Stimulated activated CD4-positive, alpha-beta T cell treated with anti-CD3 and anti-CD28 coated beads, Interleukin-4, amount 100 ng/mL, for 48 hours (primary cell): ENCODE measurements around the gene JAG1.
"Not testable (repeated sequence)": the region's sequence is repeated elsewhere in the genome, so short reads cannot be mapped to it uniquely, and the experiment has no call there.

Source experiments
- DNase-seq, 2 donors: peaks; one replicate each; pipeline ENCODE4 v3.0.0-alpha.2; 2020; ENCODE audit warnings: low read depth in 2 of 2

Gene JAG1

DNA sequence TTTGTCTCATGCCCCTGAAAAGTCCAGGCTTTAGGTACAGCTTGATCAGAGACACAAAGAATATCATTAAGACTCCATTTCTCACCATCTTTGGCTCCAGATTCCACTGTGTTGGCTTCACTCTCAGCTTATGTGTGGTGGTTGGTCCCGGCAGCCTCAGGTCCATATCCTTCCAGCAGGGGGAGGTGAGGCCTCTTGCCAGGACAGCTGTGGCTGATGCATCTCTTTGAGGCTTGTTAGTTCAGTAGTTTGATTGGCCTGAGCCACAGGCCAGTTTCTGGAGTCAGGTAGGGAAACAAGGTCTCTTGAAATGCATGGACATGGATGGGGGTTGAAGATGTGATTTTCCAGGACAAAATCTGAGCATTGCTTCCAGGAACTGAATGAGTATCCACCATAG is 62.4 kb downstream of the JAG1 start:
- DNase-seq, result peak in 1 of 2 donors; percentile 5

DNA sequence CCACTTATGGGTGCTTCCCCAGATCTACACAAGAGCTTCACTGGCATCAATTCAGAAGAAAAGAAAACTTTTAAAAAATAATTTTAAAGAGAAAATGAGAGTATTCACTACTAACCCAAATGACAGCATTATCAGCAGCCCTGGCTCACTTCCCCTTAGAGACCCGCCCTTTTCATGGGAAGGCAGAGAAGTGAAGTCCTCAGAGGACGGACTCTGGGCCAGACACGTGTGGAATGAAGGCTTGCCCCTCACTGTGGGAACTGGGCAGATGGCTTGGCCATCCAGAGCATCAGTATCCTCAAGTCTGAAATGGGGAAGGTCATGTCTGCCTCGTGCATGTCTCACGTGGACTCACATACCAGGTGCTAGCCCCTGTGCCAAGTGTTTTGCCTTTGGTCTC is 63.5 kb downstream of the JAG1 start:
- DNase-seq, result no peak

DNA sequence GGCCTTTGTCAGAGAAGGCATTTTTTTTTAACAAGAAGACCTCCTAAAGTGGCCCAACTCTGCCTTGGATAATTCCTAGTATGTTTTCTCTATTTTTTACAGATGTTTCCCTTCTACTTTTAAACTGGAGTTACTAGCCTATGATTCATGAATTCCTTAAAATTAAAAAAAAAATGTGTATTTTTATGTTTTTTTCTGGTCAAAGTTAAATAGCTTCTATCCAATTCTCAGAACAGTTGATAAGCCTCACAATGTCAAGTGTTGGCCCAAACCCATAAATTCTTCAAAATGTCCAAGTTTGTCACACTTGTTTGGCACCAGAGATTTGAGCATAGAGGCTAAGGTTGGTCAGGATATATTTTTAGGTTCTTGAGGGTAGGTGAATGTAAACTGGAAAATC is 64.0 kb downstream of the JAG1 start:
- no peak for DNase-seq

DNA sequence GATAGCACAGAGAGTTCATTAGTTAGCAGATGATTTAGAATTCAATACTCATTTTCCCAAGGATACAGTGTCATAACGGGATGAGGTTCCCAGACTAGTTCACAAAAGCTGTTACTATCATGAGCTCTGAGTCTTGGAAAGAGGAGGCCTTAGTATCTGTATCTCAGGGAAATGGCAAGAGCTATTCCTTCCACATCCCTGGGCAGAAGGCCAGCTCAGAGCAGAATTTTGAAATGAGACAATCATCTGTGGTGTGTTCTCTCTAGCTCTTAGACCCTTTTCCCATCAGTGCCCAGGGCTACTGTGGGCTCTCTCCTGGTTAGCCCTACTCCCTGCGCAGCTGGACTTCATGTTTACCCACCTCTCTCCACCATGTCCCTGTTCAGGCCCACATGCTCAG is 64.5 kb downstream of the JAG1 start:
- no peak for DNase-seq

DNA sequence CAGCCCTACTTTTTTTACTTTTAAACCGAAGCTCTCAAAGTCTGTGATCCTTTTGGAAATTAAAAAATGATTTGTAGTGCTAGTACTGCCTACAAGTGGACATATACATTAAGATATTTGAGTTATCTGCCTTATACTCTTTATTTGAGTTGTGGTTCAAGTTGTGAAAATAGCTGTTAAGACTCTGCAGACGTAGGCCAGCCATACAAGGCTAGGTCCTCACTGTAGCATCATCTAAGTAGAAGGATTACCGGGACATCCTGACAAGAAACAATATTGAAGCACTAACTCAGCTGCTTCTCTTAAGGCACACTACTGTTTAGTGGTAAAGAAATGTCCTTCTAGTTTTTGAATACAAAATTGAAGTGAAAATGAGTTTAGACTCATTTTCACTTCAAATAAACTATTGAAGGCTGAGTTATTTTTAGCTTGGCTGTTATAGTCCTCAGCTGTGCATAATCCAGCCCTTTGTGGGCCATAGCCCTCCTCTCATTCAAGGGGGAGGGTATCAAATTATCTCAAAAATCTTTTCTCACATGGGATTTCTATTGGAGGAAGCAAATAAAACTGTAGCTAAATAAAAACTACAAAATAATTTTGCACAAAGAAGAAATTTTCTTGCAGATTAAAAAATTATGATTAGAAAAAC is 68.1 kb downstream of the JAG1 start:
- DNase-seq, result no peak

DNA sequence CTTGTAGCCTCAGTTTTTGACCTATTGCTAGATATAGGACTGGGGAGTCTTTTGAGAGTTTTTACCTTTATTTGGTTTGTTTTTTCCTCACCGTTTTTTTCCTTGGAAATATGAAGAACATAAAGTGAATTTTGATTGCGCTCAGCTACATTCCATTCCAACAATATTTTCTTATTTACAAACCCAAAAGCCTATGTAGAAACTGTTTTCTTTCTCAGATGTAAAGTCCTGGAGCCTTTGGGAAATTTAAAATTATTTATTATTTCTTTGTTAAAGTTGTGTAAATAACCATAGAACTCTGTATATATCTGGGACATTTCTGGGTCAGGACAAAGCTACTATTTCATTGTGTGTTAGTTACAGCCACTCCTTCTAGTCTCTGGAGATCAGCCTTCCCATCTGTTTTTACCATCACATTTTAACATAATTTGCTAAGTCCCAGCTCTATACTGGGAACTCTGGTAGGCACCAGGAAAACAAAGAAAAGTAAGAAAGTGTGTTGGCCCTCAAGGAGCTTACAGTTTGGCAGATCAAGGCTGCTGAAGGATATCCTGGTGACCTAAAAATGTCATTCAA is 68.8 kb downstream of the JAG1 start:
- no peak for DNase-seq

DNA sequence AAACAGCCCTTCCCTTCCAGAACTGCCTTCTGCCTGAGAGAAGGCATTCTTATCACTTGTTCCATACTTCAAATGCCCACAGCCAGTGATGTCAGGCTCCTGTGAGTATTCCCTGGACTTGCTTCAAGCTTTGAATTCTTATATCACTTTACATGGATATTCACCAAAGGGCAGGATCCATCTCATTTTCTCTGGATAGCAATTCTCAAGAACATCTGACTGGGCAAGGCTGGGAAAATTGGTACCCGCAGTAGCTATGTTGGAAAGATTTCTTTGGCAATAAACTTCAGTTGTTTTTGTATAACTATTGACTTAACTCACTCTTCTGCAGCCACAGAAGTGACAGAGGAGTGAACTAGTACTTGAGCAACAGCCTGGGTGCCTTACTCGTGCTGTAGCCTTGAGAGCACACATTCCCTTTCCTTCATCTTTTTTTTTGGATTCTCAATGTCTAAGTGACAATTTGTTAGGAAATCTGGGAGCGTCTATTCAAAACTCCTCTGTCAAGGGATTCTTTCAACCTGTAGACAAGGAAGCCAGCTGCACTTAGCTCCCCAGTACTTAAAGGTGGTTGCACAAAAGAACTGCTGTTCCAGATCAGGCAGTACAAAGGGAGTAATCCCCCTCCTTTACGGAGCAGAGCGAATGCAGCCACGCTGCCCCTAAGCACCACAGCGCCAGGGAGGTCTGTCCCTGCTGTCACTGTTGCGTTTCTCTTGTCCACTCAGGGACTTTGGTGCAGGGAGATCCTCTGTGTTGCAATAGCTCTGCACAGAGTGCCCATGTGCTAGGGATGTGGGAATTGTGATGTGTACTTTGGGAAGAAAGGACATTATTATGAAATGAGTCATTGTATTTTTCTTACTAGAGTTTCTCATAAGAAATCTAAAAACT is 69.6 kb downstream of the JAG1 start:
- DNase-seq, result no peak

DNA sequence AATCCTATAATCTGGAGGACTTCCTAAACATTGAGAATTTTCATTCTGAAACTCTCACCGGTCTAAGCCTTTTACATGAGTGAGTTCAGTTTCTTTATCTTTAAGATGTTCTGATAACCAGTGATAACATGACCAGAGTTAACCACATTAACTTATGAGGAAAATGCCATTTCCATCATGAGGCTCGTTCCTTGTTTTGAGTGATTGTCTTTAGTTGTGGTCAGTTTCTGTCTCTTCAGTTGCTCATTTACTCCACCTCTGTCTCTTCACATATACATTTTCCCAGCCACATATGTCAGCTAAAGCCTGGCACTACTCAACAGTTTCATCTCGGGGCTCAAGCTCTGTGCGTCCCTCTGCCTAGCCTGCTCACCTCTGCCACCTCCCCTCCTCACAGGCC is 70.4 kb downstream of the JAG1 start:
- no peak for DNase-seq

DNA sequence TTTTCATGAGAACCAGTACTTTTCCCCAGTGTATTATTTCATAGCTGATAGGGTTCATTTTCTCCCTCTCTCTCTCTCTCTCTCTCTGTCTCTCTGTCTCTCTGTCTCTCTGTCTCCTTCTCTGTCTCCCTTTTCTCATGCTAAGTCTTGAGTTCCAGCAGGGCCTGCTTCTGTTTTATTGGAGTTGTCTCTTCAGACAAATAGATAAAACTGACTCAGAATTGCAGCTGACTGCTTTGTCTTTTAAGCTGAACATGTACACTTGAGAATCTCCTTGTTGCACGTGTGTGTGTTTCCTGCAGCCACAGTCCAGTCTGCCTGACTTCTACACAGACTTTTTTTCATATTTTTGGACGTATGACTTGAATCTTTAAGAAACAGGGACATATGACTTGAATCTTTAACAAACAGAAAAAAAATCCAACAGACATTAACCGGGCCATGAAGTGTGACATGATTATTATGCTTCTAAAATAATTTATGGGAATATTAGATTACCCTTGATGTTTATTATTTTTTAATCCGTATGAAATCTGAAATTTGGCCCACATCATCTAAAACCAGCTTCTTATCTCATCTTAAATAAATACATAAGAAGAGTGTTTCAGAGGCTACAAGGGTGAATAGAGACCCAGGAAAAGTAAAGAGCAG is 71.5 kb downstream of the JAG1 start:
- no peak for DNase-seq

DNA sequence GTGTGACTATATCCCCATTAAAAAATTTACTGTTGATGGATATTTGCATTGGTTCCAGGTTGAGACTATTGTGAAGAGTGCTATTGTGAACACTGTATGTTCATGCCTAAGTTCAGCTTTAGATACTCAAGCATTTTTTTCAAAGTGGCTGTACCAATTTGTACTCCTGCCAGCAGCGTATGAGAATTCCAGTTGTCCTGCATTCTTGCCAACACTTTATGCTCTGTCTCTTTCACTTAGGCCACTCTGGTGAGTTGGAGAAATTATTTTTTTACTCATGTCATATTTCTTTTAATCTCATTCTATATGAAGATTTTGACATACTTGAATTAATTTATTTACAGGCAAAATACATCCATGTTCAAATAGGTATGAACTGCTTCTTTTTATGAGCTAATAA is 76.2 kb downstream of the JAG1 start:
- DNase-seq, result no peak

DNA sequence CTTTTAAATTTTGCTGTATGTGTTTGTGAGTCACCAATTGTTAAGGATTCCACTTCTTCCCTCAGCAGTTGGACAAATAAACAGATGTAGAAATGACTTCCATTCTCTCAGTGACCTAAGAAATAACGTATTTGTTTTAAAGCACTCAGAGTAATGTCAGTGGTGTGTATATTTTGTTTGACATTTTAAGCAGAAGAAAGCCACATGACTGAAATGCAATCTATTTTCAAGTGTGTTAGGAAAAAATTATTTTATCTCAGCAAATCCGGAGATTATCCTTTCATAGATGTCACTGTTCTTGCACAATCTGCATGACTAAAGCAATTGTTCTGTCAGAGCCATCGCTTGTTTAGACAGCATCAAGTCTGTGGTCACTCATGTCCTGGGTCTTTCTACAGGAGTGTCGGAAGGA is 77.1 kb downstream of the JAG1 start:
- no peak for DNase-seq

DNA sequence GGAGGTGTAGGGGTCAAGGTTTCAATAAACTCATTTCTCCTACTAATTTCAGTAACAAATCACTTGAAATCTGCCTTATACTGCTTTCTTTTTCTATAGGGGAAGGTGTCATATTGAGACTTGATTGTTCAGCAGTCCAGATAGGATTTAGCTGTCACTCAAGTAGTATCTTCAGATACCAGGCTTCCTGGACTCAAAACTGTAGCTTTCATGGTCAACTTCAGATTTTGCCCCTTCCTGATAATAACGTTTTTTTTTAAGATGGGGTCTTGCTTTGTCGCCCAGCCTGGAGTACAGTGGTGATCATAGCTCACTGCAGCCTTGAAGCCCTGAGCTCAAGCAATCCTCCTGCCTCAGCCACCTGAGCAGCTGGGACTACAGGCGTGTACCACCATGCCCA is 77.8 kb downstream of the JAG1 start:
- no peak for DNase-seq

DNA sequence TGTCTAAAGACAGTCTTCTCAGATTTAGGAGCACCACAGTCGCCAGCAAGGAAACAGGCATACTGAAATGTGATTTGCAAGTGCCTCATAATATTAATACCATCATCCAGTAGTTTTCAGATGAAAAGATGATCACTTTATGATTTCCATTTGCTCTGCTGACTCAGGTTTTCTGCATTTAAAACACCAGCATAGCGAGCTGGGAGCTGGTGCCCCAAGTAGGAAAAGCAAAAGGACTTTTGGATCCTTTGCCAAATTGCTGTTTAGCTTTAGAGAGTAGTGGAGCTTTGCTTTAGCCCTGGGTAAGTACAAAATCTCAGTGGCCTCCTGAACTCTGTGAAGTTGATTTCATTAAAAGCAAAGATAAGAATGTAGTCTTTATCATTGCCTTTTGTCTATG is 78.5 kb downstream of the JAG1 start:
- no peak for DNase-seq

DNA sequence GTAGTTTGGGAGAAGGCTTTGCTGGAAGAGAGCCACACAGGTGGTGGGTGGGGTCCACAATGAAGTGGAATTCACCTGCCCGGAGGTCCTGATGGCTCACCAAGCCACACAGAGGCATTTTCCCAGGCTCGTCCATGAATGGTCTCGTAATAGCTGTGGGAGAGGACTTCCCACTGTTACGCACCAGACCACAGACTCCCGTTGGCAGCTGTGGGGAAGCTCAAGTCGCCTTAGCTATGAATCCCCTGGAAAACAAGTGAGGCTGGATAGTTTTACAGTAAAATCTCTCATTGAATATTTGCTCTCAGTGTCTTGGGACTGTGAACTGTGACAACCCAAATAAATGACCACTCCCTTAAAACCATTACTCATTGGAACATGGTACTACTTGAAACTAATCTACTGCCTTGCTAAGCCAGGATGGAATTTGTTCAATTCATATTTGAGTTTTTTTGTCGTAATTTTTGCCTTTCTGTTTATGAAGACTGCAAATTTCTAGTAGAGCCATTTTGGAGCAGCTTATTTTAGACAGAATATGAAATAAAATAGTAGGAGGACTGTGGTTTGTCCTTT is 79.4 kb downstream of the JAG1 start:
- DNase-seq, result no peak

DNA sequence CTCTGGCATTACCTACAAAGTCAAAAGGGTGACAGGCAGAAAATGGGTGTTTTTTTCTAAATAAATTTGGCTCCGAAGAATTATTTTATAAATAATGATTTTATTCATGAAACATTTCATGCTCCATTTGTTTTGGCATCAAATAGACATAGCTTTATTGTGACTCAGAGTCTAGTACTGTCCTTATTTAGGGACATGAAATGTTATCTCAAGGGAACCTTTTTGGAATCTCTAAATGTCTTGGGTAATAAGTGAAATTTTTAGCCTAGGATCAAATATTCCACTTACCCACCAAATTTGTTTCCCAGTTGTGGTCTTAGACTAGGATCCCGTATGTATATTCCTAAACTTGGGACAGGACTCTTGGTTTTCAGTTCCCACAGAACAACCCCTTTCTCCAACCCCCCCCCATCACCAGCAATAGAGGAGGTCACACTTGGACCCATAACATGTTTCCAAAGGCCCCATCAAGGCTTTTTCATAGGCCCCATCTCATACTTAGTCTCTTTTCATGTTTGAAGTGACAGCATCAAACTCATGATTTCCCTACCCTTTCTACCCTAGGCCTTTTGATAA is 81.8 kb downstream of the JAG1 start:
- DNase-seq, result no peak

DNA sequence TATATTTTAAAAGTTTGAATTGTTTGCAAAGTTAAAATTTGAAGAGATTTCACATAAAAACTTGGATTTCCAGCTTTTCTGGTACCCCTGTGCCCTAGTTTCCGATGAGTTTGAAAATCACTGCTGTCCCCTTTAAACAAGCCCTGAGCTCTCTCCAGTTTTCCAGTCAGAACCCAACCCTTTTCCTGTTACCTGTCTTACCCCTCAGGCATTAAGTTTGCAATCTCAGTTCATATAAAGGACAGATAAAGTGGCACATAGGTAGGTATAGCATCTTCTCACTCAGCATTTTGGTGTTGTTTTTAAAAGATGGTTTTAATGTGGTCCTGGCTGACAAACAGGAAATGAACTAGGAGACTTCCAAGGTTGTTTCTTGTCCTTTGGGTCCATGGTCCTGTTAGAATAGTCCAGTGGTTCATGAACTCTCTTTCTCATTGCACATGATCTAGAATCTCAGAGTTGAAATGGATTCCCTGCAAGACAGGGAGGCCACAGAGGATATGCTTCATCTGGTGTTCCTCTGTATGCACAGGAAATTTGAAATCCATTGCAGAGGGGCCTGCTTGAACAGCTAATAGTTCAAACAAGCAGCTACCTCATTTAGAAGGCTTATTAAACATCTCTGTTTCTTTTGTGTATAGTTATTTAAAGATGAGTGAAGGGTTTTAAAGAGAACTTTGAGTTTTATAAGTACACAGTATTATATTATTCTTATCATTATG is 82.7 kb downstream of the JAG1 start:
- no peak for DNase-seq

DNA sequence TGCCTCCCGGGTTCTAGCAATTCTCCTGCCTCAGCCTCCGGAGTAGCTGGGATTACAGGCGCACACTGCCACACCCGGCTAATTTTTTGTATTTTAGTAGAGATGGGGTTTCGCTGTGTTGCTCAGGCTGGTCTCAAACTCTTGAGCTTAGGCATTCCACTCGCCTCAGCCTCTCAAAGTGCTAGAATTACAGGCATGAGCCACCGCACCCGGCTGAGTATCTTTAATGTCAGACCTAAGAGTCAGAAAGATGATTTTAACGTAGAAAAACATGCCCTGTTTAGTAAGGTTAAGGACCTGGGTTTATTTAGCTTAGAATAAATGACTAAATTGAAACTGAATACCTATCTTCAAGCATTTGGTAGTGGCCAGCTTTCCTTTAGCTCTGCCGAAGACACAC is 83.4 kb downstream of the JAG1 start:
- DNase-seq, result not testable (repeated sequence)
